ENCODE data around the gene MRAS. TPM values are rescaled to one million over a fixed set of nuclear protein-coding genes. Genes with fewer than 3 reads are reported as not detected.

MRAS gene
- total and polyA plus RNA-seq, 2 of the 8 experiments (the other 6 are each of a cell fraction or from before 2014, with no cell fraction given) = 10.6 to 16.2 TPM

DNA sequence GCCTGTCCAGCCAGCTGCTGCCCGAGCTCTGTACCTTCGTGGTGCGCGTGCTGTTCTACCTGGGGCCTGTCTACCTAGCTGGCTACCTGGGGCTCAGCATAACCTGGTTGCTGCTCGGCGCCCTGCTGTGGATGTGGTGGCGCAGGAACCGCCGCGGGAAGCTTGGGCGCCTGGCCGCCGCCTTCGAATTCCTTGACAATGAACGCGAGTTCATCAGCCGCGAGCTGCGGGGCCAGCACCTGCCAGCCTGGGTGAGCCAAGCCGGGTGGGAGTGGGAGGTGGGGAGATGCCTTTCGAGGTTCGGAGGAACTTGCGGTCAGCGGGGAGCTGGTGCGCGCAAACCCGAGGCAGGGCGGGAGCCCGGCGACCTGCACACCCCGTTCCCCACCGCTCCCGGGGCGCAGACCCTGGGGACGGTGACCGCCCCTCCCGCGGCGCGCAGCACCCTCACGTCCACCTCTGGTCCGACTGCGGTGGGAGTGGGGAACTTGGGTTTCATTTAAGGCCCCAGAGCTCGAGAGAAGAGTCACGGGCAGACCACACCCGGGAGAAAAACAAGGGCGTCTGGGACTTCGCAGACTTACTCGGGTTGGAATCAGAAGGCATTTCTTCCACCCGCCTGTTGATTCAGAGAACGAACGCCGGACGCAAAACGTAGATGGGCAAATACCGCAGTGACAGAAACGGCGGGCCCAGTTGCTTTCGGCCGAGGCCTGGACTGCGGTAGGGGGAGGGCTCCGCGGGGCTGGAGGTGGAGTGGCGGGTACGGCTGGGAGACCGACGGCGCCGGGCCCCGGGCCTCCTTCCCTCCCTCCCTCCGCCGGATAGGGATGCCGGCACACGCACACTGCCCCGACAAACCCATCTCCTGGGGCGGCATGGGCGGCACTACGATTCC, 86.7 kb downstream of the MRAS start:
- H3K27me3 ChIP-seq (replicated peaks in 1 of 4; ENCODE audit: control insufficient read depth in 3 of 4, extremely low read depth in 1 of 4, insufficient read depth in 3 of 4, low read length in 3 of 4) = peaks cover 19 to 45% (median 36%) of the 10 kb centered on the region in 4 experiments
- peak overlapping the region; percentile 35; the same call in 1 of the 2 replicates for H4K8ac ChIP-seq (ENCODE audit: extremely low read depth, insufficient read depth, low read length)
- peak overlapping the region; percentile 35; the same call in 1 of the 2 replicates for H2BK5ac ChIP-seq (ENCODE audit: low read depth, low read length)
- no peak overlapping the region for H3K56ac ChIP-seq (replicated peaks; ENCODE audit: insufficient read length, low read depth, low read length)
- no peak overlapping the region; the same call in 1 of the 2 replicates for H2BK20ac ChIP-seq (ENCODE audit: low read length)
- no peak overlapping the region for H3K23ac ChIP-seq (ENCODE audit: insufficient read length)
- no peak overlapping the region for H4K5ac ChIP-seq (ENCODE audit: insufficient read length, low read depth, low read length)
- no peaks in the 10 kb centered on the region for H3K79me2 ChIP-seq (ENCODE audit: control insufficient read depth in 1 of 2, insufficient read depth in 2 of 2, low read length in 2 of 2)
- H2BK12ac ChIP-seq (ENCODE audit: low read depth, low read length) = peak overlapping the region; percentile 60; the same call in 1 of the 2 replicates
- H3K4ac ChIP-seq (replicated peaks; ENCODE audit: insufficient read length, low read depth, low read length) = no peak overlapping the region
- H4K91ac ChIP-seq (replicated peaks; ENCODE audit: insufficient read length, low read length) = no peak overlapping the region
- FAIRE-seq = no peak
- DNase-seq (ENCODE audit: low read depth in 1 of 2, low spot score in 2 of 2) = peak in 1 of 2 experiments; percentile 66
- H3K4me3 ChIP-seq (ENCODE audit: extremely low read depth in 1 of 4, insufficient read depth in 2 of 4, low read depth in 3 of 4, low read length in 4 of 4) = peak overlapping the region; percentile 47 to 66 (median 56)
- H3K36me3 ChIP-seq (ENCODE audit: control insufficient read depth in 2 of 4, insufficient read depth in 4 of 4, low read length in 3 of 4) = peaks cover 0 to 6% (median 0%) of the 10 kb centered on the region in 4 experiments; a peak in 1 of 8 replicates
- H2AK5ac ChIP-seq (ENCODE audit: low read depth, low read length) = no peak overlapping the region
- no peak overlapping the region; the same call in 1 of the 2 replicates for H2BK15ac ChIP-seq (ENCODE audit: low read length)
- peak overlapping the region; percentile 89 for H3K4me2 ChIP-seq (ENCODE audit: insufficient read depth in 1 of 2, low read depth in 2 of 2, low read length in 2 of 2)
- no peak overlapping the region for H2BK120ac ChIP-seq (replicated peaks; ENCODE audit: low read depth, low read length)
- CTCF ChIA-PET (ENCODE audit: partially characterized antibody) = interaction anchor here (0.8 to 2.4 kb wide), 14 partner anchors 9 to 544 kb away, joined by 3 to 16 read pairs (median 5); partner anchors contain the start of gene CEP70
- no peaks in the 10 kb centered on the region; the same call in 1 of the 2 replicates for H3K79me1 ChIP-seq (ENCODE audit: low read depth, low read length)
- peak overlapping the region; percentile 84; the same call in 1 of the 2 replicates for H2AFZ ChIP-seq (ENCODE audit: low read length)
- H4K20me1 ChIP-seq (replicated peaks in 1 of 2; ENCODE audit: control insufficient read depth in 1 of 2, insufficient read depth in 2 of 2, low read length in 2 of 2) = peaks cover 0 to 2% of the 10 kb centered on the region in 2 experiments
- peak overlapping the region in 1 of 4 experiments; percentile 50; a peak in 2 of 7 replicates for H3K9ac ChIP-seq (replicated peaks in 1 of 4; ENCODE audit: extremely low read depth in 1 of 4, low read depth in 3 of 4, low read length in 3 of 4)
- H3K18ac ChIP-seq (ENCODE audit: extremely low read depth, low read length) = peak overlapping the region; percentile 71
- peaks cover 0 to 9% (median 6%) of the 10 kb centered on the region in 4 experiments; a peak in 5 of 7 replicates for H3K4me1 ChIP-seq (replicated peaks in 1 of 4; ENCODE audit: control insufficient read depth in 3 of 4, insufficient read depth in 4 of 4, low read length in 3 of 4)
- no peak overlapping the region for H3K27ac ChIP-seq (ENCODE audit: low read depth, low read length)
- no peak overlapping the region for H3K14ac ChIP-seq (ENCODE audit: insufficient read length)
- H3K9me3 ChIP-seq (ENCODE audit: insufficient read depth in 2 of 2, low read depth in 1 of 2, low read length in 1 of 2) = peaks cover 5 to 10% of the 10 kb centered on the region in 2 experiments
- POLR2A ChIA-PET (ENCODE audit: partially characterized antibody) = interaction anchor here (0.5 to 1.5 kb wide), 3 partner anchors 17 to 179 kb away, joined by 4 to 8 read pairs (median 5); no protein-coding TSS in a partner anchor
- WGBS, 2 experiments (ENCODE audit: extremely low coverage in 1 of 2, insufficient coverage in 1 of 2, insufficient read length in 1 of 2, insufficient replicate concordance in 2 of 2, low coverage in 1 of 2, low lambda C conversion rate in 2 of 2, missing lambda C conversion rate in 1 of 2) = 3% methylated on average over 56 of the region's 78 CpGs; no CpG with 5 or more reads in 1 of the 2 experiments
- peaks cover 8% of the 10 kb centered on the region; the same call in 1 of the 2 replicates for H3K23me2 ChIP-seq (ENCODE audit: low read depth, low read length)
- TF ChIP-seq HDAC2 (IDR thresholded peaks at IDR 0.05; ENCODE audit: borderline replicate concordance in 1 of 2, low read depth in 2 of 2, low read length in 2 of 2) (no peak; a peak in 2 of 4 replicates), FOSL1 (IDR thresholded peaks at IDR 0.05; ENCODE audit: insufficient read depth, low read depth, low read length) (no peak), EZH2 (IDR thresholded peaks at IDR 0.05; ENCODE audit: low read depth, low read length, severe bottlenecking) (peak; percentile 89), HDAC6 (IDR thresholded peaks at IDR 0.05; ENCODE audit: low read depth, low read length) (no peak), EP300 (IDR thresholded peaks at IDR 0.05; ENCODE audit: borderline replicate concordance in 1 of 2, low read depth in 2 of 2, low read length in 2 of 2) (no peak), RNF2 (IDR thresholded peaks at IDR 0.05; ENCODE audit: borderline replicate concordance, low read depth, low read length, missing control alignments, poor library complexity, severe bottlenecking) (no peak)
- TF ChIP-seq, protein P1, sequence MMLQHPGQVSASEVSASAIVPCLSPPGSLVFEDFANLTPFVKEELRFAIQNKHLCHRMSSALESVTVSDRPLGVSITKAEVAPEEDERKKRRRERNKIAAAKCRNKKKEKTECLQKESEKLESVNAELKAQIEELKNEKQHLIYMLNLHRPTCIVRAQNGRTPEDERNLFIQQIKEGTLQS (IDR thresholded peaks at IDR 0.05; ENCODE audit: insufficient read depth, low read depth, low read length) = no peak
